Left lung (tissue), 10 donors: Measurements from ENCODE around the gene LIN7A. TPM values are rescaled to one million over a fixed set of nuclear protein-coding genes. Genes with fewer than 3 reads are reported as not detected.

Experiments used
- ATAC-seq: fragments of 200-7000 bp; cut with Tn5 transposase; one replicate; pipeline ENCODE4 v1.9.1; 2020; ENCODE audit warnings: moderate library complexity
- DNase-seq, 4 donors: peaks; one replicate each; pipeline ENCODE4 v3.0.0-alpha.2; 2013 to 2020
- H3K27ac ChIP-seq, 2 donors: fragments of 200-600 bp; sonication (generic) in 1 of 2; one replicate each; pipeline versions ENCODE4 v1.5.0 to v1.8.0; 2020 to 2021
- H3K27me3 ChIP-seq, 2 donors: fragments of 200-600 bp; sonication (generic) in 1 of 2; one replicate each; pipeline versions ENCODE4 v1.5.0 to v1.8.0; 2020 to 2021
- H3K36me3 ChIP-seq, 2 donors: fragments of 200-600 bp; sonication (generic) in 1 of 2; one replicate each; pipeline versions ENCODE4 v1.5.0 to v1.8.0; 2020 to 2021
- H3K4me1 ChIP-seq, 2 donors: fragments of 200-600 bp; one replicate each; pipeline ENCODE4 v1.8.0; 2021
- H3K4me3 ChIP-seq, 2 donors: fragments of 200-600 bp; sonication (generic) in 1 of 2; one replicate each; pipeline versions ENCODE4 v1.5.0 to v1.8.0; 2020 to 2021; ENCODE audit warnings: mild to moderate bottlenecking in 1 of 2
- H3K9me3 ChIP-seq, 2 donors: fragments of 200-600 bp; sonication (generic) in 1 of 2; one replicate each; pipeline versions ENCODE4 v1.5.0 to v1.8.0; 2020 to 2021
- CTCF ChIP-seq, 2 donors: fragments of 200-600 bp; sonication (generic) in 1 of 2; IDR thresholded peaks; one replicate each; pipeline versions ENCODE4 v1.5.0 to v1.8.0; 2021; ENCODE audit warnings: antibody characterized with exemption in 2 of 2
- intact Hi-C, 2 donors: fragments of 100-400 bp; cut with DNase I; formaldehyde crosslinking; loops; one replicate each; pipeline versions ENCODE4 v1.11.2 to v1.14.2; 2022
- polyA plus RNA-seq, 6 donors: library from polyadenylated mRNA; unstranded; fragments of 120-200 nt; gene quantifications; one replicate each; pipeline ENCODE4 v1.2.1, GENCODE V29; 2013; ENCODE audit not compliant: insufficient read length in 6 of 6
- total RNA-seq, 2 donors: library from RNA; stranded (reverse); fragmentation: NEBNext Ultra II Directional; extraction: Animal tissue kit (Norgen Biotek cat#: 25700); gene quantifications; one replicate each; pipeline ENCODE4 v1.2.1, GENCODE V29; 2021
- donor health status: DM: no; HTN: yes; CAD: no.
- donor health status: DM: no; HTN: no; CAD: no.

The LIN7A gene
- total and polyA plus RNA-seq, 8 donors = 9.9 to 22.7 (median 17.6) TPM

DNA sequence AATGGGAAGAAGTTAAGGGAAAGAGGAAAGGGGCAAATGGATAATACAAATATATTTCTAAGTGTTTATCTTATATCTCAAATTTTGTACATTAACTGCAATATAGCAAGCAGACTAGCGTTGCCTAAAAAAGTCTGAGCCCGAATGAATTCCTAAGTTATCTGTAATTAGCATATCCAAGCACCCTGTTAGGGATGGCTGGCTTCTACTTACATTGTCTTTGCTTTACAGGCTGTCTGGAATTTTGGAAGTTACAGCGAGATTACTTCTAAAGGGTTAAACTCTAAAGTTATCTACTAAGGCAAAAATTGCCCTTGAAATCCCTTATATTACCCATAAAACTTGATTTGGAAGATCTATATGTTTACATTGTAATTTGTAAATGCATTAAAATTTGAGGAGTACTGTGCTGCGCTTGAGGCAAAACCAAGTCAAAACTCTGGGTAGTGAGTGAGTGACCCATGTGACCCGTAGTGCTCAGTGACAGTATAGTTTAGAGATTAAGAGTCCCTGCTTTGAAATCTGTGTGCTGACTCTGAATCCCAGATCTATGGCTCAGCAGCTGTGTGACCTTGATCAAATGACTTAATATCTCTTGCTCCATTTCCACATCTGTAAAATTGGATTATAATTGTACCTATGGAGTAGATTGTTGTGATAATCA, 17.3 kb upstream of the LIN7A start:
- ATAC-seq = no peak
- H3K36me3 ChIP-seq = no peaks in the 10 kb centered on the region
- no peaks in the 10 kb centered on the region for H3K4me1 ChIP-seq
- no peak for DNase-seq
- H3K27me3 ChIP-seq = no peaks in the 10 kb centered on the region
- H3K4me3 ChIP-seq = no peak overlapping the region
- H3K27ac ChIP-seq = no peak overlapping the region
- no peak for TF ChIP-seq CTCF (IDR thresholded peaks at IDR 0.05)
- intact Hi-C loops = no loop called here
- no peaks in the 10 kb centered on the region for H3K9me3 ChIP-seq

- DNase-seq = no peak
- TF ChIP-seq CTCF (IDR thresholded peaks at IDR 0.05) = no peak
- ATAC-seq = no peak
- H3K4me3 ChIP-seq = no peak overlapping the region
- H3K9me3 ChIP-seq = no peaks in the 10 kb centered on the region
- intact Hi-C loops = no loop called here
- H3K27ac ChIP-seq = no peak overlapping the region
- no peaks in the 10 kb centered on the region for H3K36me3 ChIP-seq
- no peaks in the 10 kb centered on the region for H3K27me3 ChIP-seq
- H3K4me1 ChIP-seq = no peaks in the 10 kb centered on the region
Observed at GRCh38 chr12:80952443-80952842, 14.7 kb upstream of the LIN7A start.

- H3K9me3 ChIP-seq = no peaks in the 10 kb centered on the region
- DNase-seq (no peak), ATAC-seq (no peak)
- H3K4me3 ChIP-seq = no peak overlapping the region
- no peak for TF ChIP-seq CTCF (IDR thresholded peaks at IDR 0.05)
- H3K4me1 ChIP-seq = peaks cover 0 to 5% of the 10 kb centered on the region in 2 donors
- H3K27ac ChIP-seq = no peak overlapping the region
- H3K27me3 ChIP-seq = no peaks in the 10 kb centered on the region
- no peaks in the 10 kb centered on the region for H3K36me3 ChIP-seq
- intact Hi-C loops = loop anchor here in 1 of 2 donors (10.0 kb wide), 1 partner anchor 112 kb away; no protein-coding TSS in a partner anchor
Observed at GRCh38 chr12:80946591-80946990, 8.9 kb upstream of the LIN7A start.

GRCh38 chr12:80943338-80943737, 5.6 kb upstream of the LIN7A start:
- TF ChIP-seq CTCF (IDR thresholded peaks at IDR 0.05) = no peak
- no peaks in the 10 kb centered on the region for H3K9me3 ChIP-seq
- DNase-seq (no peak), ATAC-seq (no peak)
- H3K36me3 ChIP-seq = no peaks in the 10 kb centered on the region
- H3K4me1 ChIP-seq = peaks cover 0 to 5% of the 10 kb centered on the region in 2 donors
- no peak overlapping the region for H3K4me3 ChIP-seq
- intact Hi-C loops = loop anchor here in 1 of 2 donors (10.0 kb wide), 1 partner anchor 109 kb away; no protein-coding TSS in a partner anchor
- H3K27me3 ChIP-seq = peaks cover 0 to 3% of the 10 kb centered on the region in 2 donors
- no peak overlapping the region for H3K27ac ChIP-seq

GRCh38 chr12:80941916-80942315, 4.2 kb upstream of the LIN7A start:
- Histone ChIP-seq H3K27me3 (peaks cover 0 to 17% of the 10 kb centered on the region in 2 donors), H3K9me3 (no peaks in the 10 kb centered on the region), H3K27ac (no peak overlapping the region), H3K4me3 (no peak overlapping the region), H3K4me1 (peaks cover 0 to 5% of the 10 kb centered on the region in 2 donors), H3K36me3 (no peaks in the 10 kb centered on the region)
- no peak for TF ChIP-seq CTCF (IDR thresholded peaks at IDR 0.05)
- no peak for DNase-seq
- ATAC-seq = no peak
- intact Hi-C loops = loop anchor here in 1 of 2 donors (10.0 kb wide), 1 partner anchor 107 kb away; no protein-coding TSS in a partner anchor
